WTC11 (cell line): ENCODE data around the gene MRPS18B. TPM values are rescaled to one million over a fixed set of nuclear protein-coding genes. Genes with fewer than 3 reads are reported as not detected.
A peak's percentile ranks its signal among the peaks of the same experiment; 100 is the strongest.

Experiments used
- ATAC-seq: fragments of 200-7000 bp; cut with Tn5 transposase; 2 replicates; pipeline ENCODE4 v1.10.0; 2021; ENCODE audit warnings: mild to moderate bottlenecking, moderate library complexity
- CTCF ChIA-PET: fragments of 300-600 bp; sonication (Branson Sonifier 250); formaldehyde crosslinking; loops from one replicate; lab custom pipeline; 2021; ENCODE audit warnings: antibody characterized with exemption; lab: Charles Lee
- POLR2A ChIA-PET: fragments of 350-600 bp; sonication (Branson Sonifier 250); formaldehyde crosslinking; loops from one replicate; lab custom pipeline; 2021; ENCODE audit warnings: antibody characterized with exemption; lab: Charles Lee
- DNase-seq: peaks from one replicate; pipeline ENCODE4 v3.0.0; 2021; ENCODE audit warnings: low spot score
- H3K27ac Mint-ChIP-seq: 2 replicates; pipeline ENCODE4 v1.8.0; 2021; ENCODE audit warnings: mixed read lengths
- H3K27me3 Mint-ChIP-seq: 2 replicates; pipeline ENCODE4 v1.8.0; 2021; ENCODE audit warnings: low read depth, mild to moderate bottlenecking, moderate library complexity, mixed read lengths
- H3K36me3 Mint-ChIP-seq: 2 replicates; pipeline ENCODE4 v1.8.0; 2021; ENCODE audit warnings: mixed read lengths
- H3K4me1 Mint-ChIP-seq: 2 replicates; pipeline ENCODE4 v1.8.0; 2022; ENCODE audit warnings: mixed read lengths
- H3K4me3 Mint-ChIP-seq: 2 replicates; pipeline ENCODE4 v1.8.0; 2021; ENCODE audit warnings: mild to moderate bottlenecking, moderate library complexity, mixed read lengths
- H3K9me3 Mint-ChIP-seq: 2 replicates; pipeline ENCODE4 v1.8.0; 2021; ENCODE audit warnings: mixed read lengths
- ATF2 ChIP-seq: sonication (generic); formaldehyde crosslinking; IDR thresholded peaks from 2 replicates; pipeline ENCODE4 v1.8.1; 2022; ENCODE audit warnings: low read depth, missing genetic modification reagents, borderline replicate concordance
- CREB1 ChIP-seq: sonication (generic); formaldehyde crosslinking; IDR thresholded peaks from 2 replicates; pipeline ENCODE4 v1.8.0; 2023; ENCODE audit warnings: mild to moderate bottlenecking, missing genetic modification reagents
- CTCF ChIP-seq: fragments of 200-600 bp; IDR thresholded peaks from 2 replicates; pipeline ENCODE4 v1.8.0; 2022; ENCODE audit warnings: antibody characterized with exemption
- E2F1 ChIP-seq: sonication (generic); formaldehyde crosslinking; IDR thresholded peaks from 2 replicates; pipeline ENCODE4 v1.8.0; 2022; ENCODE audit warnings: mild to moderate bottlenecking, missing genetic modification reagents
- ERG ChIP-seq: fragments of 250-450 bp; sonication (Bioruptor Pico); IDR thresholded peaks from 2 replicates; pipeline ENCODE4 v1.8.0; 2021; ENCODE audit warnings: mild to moderate bottlenecking
- PRDM15 ChIP-seq: sonication (generic); formaldehyde crosslinking; IDR thresholded peaks from 2 replicates; pipeline ENCODE4 v1.8.0; 2022; ENCODE audit warnings: missing genetic modification reagents
- TP53 ChIP-seq: sonication (generic); formaldehyde crosslinking; IDR thresholded peaks from 2 replicates; pipeline ENCODE4 v1.8.1; 2023; ENCODE audit warnings: mild to moderate bottlenecking, missing genetic modification reagents
- ZNF532 ChIP-seq: fragments of 250-450 bp; sonication (Bioruptor Pico); IDR thresholded peaks from 2 replicates; pipeline ENCODE4 v1.9.0; 2021; ENCODE audit warnings: mild to moderate bottlenecking, borderline replicate concordance
- ZSCAN18 ChIP-seq: fragments of 250-450 bp; sonication (Bioruptor Pico); IDR thresholded peaks from 2 replicates; pipeline ENCODE4 v2.1.2; 2022; ENCODE audit warnings: mild to moderate bottlenecking, moderate library complexity
- total RNA-seq: library from RNA; stranded (reverse); gene quantifications from 3 replicates; pipeline ENCODE4 v1.2.3, GENCODE V29; 2021

MRPS18B gene
- total RNA-seq, 1 experiment from 2014 or later, result 67.8 TPM

GRCh38 chr6:30603961-30604360 lies 13.7 kb upstream of the MRPS18B start (continued):
- TF ChIP-seq ZSCAN18 (CRISPR knock-in tag) (no peak), CREB1 (CRISPR knock-in tag) (no peak), PRDM15 (no peak), ATF2 (no peak), CTCF (no peak), E2F1 (CRISPR knock-in tag) (no peak)
- TF ChIP-seq, all 79 proteins: peak for 0

GRCh38 chr6:30610065-30610464 lies 7.6 kb upstream of the MRPS18B start:
- Mint-ChIP-seq H3K9me3 (no peaks in the 10 kb centered on the region), H3K36me3 (peaks cover 71% of the 10 kb centered on the region), H3K27ac (0 out of 2 replicates have a peak overlapping the region, but pooled peaks have one; percentile 15), H3K4me3 (no peak overlapping the region), H3K4me1 (peaks cover 31% of the 10 kb centered on the region), H3K27me3 (no peaks in the 10 kb centered on the region)
- no peak for DNase-seq
- no peak for ATAC-seq
- ChIA-PET POLR2A (interaction anchor here (1.2 to 1.4 kb wide), 3 partner anchors 10 to 77 kb away, joined by 3 to 6 read pairs (median 5); no protein-coding TSS in a partner anchor), CTCF (interaction anchor here (1.0 to 1.4 kb wide), 2 partner anchors 12 to 121 kb away, joined by 4 read pairs; no protein-coding TSS in a partner anchor)
- TF ChIP-seq TP53 (CRISPR knock-in tag) (no peak), ZNF532 (CRISPR knock-in tag) (0 out of 2 replicates have a peak, but pooled peaks have one; percentile 16), ERG (0 out of 2 replicates have a peak, but pooled peaks have one; percentile 9)
